ENCODE data around the gene WWOX. TPM values are rescaled to one million over a fixed set of nuclear protein-coding genes. Genes with fewer than 3 reads are reported as not detected.

Gene WWOX
- total RNA-seq, 1 experiment from 2014 or later = 28.3 TPM

DNA sequence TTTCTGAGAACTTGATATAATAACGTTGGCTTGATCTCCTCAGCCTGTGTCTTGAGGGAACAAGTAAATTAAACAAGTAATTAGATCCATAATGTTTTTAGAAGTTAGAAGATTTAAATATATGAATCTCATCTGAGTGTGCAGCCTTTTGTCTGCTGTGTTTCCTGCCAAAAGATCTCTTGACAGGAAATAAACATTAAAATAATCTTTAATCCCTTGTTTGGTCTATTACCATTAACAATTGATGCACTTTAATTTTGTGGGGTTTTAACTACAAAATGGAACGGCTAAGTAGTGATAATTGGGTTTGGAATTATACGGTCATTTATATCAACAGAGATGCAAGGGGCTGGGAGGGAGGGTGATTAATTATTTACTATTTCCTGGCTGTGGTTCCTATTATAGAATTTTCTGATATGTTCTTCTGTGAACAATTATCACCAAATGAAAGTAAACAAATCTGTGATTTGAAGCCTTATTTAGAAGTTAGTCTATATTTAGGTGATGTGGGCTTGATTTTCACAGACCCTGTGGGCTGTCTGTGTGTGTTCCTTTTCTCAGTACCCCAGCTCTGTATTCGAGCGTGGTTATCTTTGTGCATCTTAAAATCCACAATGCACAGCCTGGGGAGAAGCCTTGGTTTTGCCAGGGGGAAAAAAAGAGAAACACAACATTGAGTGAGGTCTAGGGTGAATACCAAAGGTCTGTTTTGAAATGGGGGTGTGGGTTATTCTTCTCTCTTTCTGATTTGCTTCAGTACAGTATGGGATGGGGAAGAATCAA lies 556.1 kb downstream of the WWOX start:
- TF ChIP-seq CTCF (conservative IDR thresholded peaks at IDR 0.05; ENCODE audit: low read depth, low read length) (no peak), EZH2 (IDR thresholded peaks at IDR 0.05; ENCODE audit: low read length, unreplicated experiment) (no peak), EZH2phosphoT487 (IDR thresholded peaks at IDR 0.05; ENCODE audit: borderline replicate concordance, low read length) (no peak)
- H3K9me2 ChIP-seq (replicated peaks; ENCODE audit: low read length) = no peaks in the 10 kb centered on the region
- CTCF ChIA-PET = no interaction called here
- no peaks in the 10 kb centered on the region for H3K4me1 ChIP-seq (ENCODE audit: insufficient read depth, low read length)
- H3K27ac ChIP-seq (ENCODE audit: low read length) = no peak overlapping the region
- no peaks in the 10 kb centered on the region for H4K20me1 ChIP-seq (ENCODE audit: low read length)
- no peak overlapping the region for H3K4me2 ChIP-seq (ENCODE audit: low read length)
- H3K9ac ChIP-seq (ENCODE audit: low read length) = no peak overlapping the region
- no peaks in the 10 kb centered on the region for H3F3A ChIP-seq (ENCODE audit: low read length, unreplicated experiment)
- DNase-seq (no peak), ATAC-seq (no peak)
- no peak overlapping the region for H3K4me3 ChIP-seq (ENCODE audit: low read length)
- no peaks in the 10 kb centered on the region for H3K79me2 ChIP-seq (ENCODE audit: low read length)
- H3K9me3 ChIP-seq (ENCODE audit: low read length) = no peaks in the 10 kb centered on the region
- no TSS peak for BruUV-seq (replicated peaks)
- no peaks in the 10 kb centered on the region for H3K36me3 ChIP-seq (ENCODE audit: low read depth, low read length)
- POLR2A ChIA-PET (ENCODE audit: unreplicated experiment) = no interaction called here
- H2AFZ ChIP-seq (ENCODE audit: low read length) = no peak overlapping the region
- intact Hi-C loops (cut with micrococcal nuclease) = no loop called here
- H3K27me3 ChIP-seq (ENCODE audit: low read length) = no peaks in the 10 kb centered on the region

- DNase-seq = no peak
- H3K4me2 ChIP-seq (ENCODE audit: low read length) = no peak overlapping the region
- no peak for ATAC-seq
- H2AFZ ChIP-seq (ENCODE audit: low read length) = no peak overlapping the region
- H3K9ac ChIP-seq (ENCODE audit: low read length) = no peak overlapping the region
- H3K79me2 ChIP-seq (ENCODE audit: low read length) = no peaks in the 10 kb centered on the region
- POLR2A ChIA-PET (ENCODE audit: unreplicated experiment) = no interaction called here
- no peak overlapping the region for H3K4me3 ChIP-seq (ENCODE audit: low read length)
- H3K27ac ChIP-seq (ENCODE audit: low read length) = no peak overlapping the region
- H3K4me1 ChIP-seq (ENCODE audit: insufficient read depth, low read length) = no peaks in the 10 kb centered on the region
- H4K20me1 ChIP-seq (ENCODE audit: low read length) = no peaks in the 10 kb centered on the region
- no TSS peak for BruUV-seq (replicated peaks)
- no peaks in the 10 kb centered on the region for H3K27me3 ChIP-seq (ENCODE audit: low read length)
- intact Hi-C loops (cut with micrococcal nuclease) = no loop called here
- H3K9me2 ChIP-seq (replicated peaks; ENCODE audit: low read length) = no peaks in the 10 kb centered on the region
- no peaks in the 10 kb centered on the region for H3K9me3 ChIP-seq (ENCODE audit: low read length)
- no peaks in the 10 kb centered on the region for H3K36me3 ChIP-seq (ENCODE audit: low read depth, low read length)
- TF ChIP-seq CTCF (conservative IDR thresholded peaks at IDR 0.05; ENCODE audit: low read depth, low read length) = no peak
- no peak for TF ChIP-seq EZH2phosphoT487 (IDR thresholded peaks at IDR 0.05; ENCODE audit: borderline replicate concordance, low read length)
- TF ChIP-seq EZH2 (IDR thresholded peaks at IDR 0.05; ENCODE audit: low read length, unreplicated experiment) = no peak
- H3F3A ChIP-seq (ENCODE audit: low read length, unreplicated experiment) = no peaks in the 10 kb centered on the region
- CTCF ChIA-PET = no interaction called here
These were observed 557.4 kb downstream of the WWOX start for GRCh38 chr16:78656887-78657286.

- ChIA-PET POLR2A (ENCODE audit: unreplicated experiment) (no interaction called here), CTCF (no interaction called here)
- no peak overlapping the region for H2AFZ ChIP-seq (ENCODE audit: low read length)
- no peak overlapping the region for H3K4me3 ChIP-seq (ENCODE audit: low read length)
- no peaks in the 10 kb centered on the region for H3K4me1 ChIP-seq (ENCODE audit: insufficient read depth, low read length)
- DNase-seq (no peak), ATAC-seq (no peak)
- no peaks in the 10 kb centered on the region for H4K20me1 ChIP-seq (ENCODE audit: low read length)
- no peaks in the 10 kb centered on the region for H3K79me2 ChIP-seq (ENCODE audit: low read length)
- no peaks in the 10 kb centered on the region for H3F3A ChIP-seq (ENCODE audit: low read length, unreplicated experiment)
- no peaks in the 10 kb centered on the region for H3K36me3 ChIP-seq (ENCODE audit: low read depth, low read length)
- no peak for TF ChIP-seq CTCF (conservative IDR thresholded peaks at IDR 0.05; ENCODE audit: low read depth, low read length)
- no peak for TF ChIP-seq EZH2phosphoT487 (IDR thresholded peaks at IDR 0.05; ENCODE audit: borderline replicate concordance, low read length)
- no peak for TF ChIP-seq EZH2 (IDR thresholded peaks at IDR 0.05; ENCODE audit: low read length, unreplicated experiment)
- no peak overlapping the region for H3K4me2 ChIP-seq (ENCODE audit: low read length)
- no peaks in the 10 kb centered on the region for H3K27me3 ChIP-seq (ENCODE audit: low read length)
- H3K27ac ChIP-seq (ENCODE audit: low read length) = no peak overlapping the region
- H3K9ac ChIP-seq (ENCODE audit: low read length) = no peak overlapping the region
- H3K9me2 ChIP-seq (replicated peaks; ENCODE audit: low read length) = no peaks in the 10 kb centered on the region
- no TSS peak for BruUV-seq (replicated peaks)
- H3K9me3 ChIP-seq (ENCODE audit: low read length) = no peaks in the 10 kb centered on the region
- intact Hi-C loops (cut with micrococcal nuclease) = no loop called here
These were observed 559.8 kb downstream of the WWOX start for GRCh38 chr16:78659216-78659615.
